Mucosa of stomach (tissue), 1 donor: ENCODE data around the gene SLCO3A1.
A peak's percentile ranks its signal among the peaks of the same experiment; 100 is the strongest.

Experiments
- H3K27me3 ChIP-seq: one replicate; pipeline ENCODE4 v1.7.0; 2013; ENCODE audit warnings: mild to moderate bottlenecking, low read length; ENCODE audit not compliant: control insufficient read depth, insufficient read depth
- H3K36me3 ChIP-seq: one replicate; pipeline ENCODE4 v1.7.0; 2013; ENCODE audit warnings: low read length; ENCODE audit not compliant: control insufficient read depth, insufficient read depth
- H3K4me1 ChIP-seq: one replicate; pipeline ENCODE4 v1.7.0; 2013; ENCODE audit warnings: mild to moderate bottlenecking, low read length; ENCODE audit not compliant: control insufficient read depth, insufficient read depth
- H3K4me3 ChIP-seq: one replicate; pipeline ENCODE4 v1.7.0; 2013; ENCODE audit warnings: low read length
- H3K9ac ChIP-seq: one replicate; pipeline ENCODE4 v1.7.0; 2013; ENCODE audit warnings: mild to moderate bottlenecking, low read length, moderate library complexity
- H3K9me3 ChIP-seq: one replicate; pipeline ENCODE4 v1.7.0; 2013; ENCODE audit warnings: mild to moderate bottlenecking, low read length, moderate library complexity; ENCODE audit not compliant: control insufficient read depth
- donor health status: Pancreatic carcinoma.

Gene SLCO3A1

DNA sequence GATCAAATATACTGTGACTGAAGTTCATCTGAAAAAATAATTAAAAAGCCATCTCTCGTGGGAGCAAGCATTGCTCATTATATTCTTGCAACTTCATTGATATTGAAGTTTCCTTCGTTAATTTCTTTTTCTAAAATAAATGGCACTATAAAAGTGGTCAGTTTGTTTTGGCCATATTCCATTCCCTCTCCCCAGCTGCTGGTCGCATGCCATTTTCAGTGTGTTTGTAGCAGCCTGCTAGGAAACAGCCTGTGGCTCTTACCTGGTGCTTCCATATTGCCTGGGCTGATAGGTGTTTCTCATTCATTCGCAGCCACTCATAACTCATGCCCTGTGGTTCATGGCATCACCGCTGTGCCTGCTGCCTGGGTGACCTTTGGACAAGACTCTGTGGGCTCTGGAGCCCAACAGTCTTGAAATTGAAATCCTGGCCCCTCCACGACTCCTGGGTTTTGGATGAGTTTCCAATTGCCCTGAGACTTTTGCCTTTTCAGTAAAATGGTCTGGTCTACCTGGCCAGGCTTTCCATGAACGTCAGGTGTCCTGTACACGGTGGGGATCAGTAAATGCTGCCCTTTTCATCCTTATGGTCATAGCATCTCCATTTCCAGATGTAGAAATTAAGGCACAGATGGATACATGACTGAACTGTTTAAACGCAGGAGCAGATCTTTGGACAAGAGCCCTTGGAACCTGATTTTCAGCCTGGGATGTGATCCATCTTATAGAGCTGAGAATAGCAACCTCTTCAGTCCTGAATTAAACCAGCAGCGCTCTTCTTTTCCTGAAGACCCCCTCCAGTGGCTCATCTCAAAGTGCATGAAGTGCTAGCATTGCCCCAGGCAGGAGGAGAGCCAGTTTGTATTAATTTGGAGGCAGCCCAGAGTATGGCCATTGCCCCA is 69.4 kb downstream of the SLCO3A1 start:
- Histone ChIP-seq H3K9ac (no peak overlapping the region), H3K36me3 (no peaks in the 10 kb centered on the region), H3K4me3 (no peak overlapping the region), H3K27me3 (no peaks in the 10 kb centered on the region), H3K9me3 (no peaks in the 10 kb centered on the region), H3K4me1 (peaks cover 38% of the 10 kb centered on the region)

DNA sequence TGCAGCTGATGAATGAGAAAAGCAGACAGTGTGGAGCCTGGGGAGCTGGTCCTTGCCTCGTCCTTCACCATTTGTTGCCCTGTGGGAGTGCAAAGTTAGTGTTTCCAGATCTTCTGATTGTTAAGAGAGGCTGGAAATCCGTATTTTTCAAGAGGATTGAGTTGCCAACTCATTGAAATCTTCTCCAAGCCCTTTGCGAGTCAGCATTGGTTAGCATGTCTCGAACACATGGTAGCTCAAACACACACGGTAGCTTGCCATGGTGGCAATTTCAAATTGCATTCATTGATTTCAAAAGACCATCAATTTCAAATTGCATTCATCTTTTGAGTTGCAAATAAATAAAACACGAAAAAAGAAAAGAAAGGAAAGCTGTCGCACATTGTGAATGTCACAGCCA is 70.7 kb downstream of the SLCO3A1 start:
- H3K4me1 ChIP-seq, result peaks cover 38% of the 10 kb centered on the region
- H3K27me3 ChIP-seq, result no peaks in the 10 kb centered on the region
- no peaks in the 10 kb centered on the region for H3K9me3 ChIP-seq
- H3K4me3 ChIP-seq, result no peak overlapping the region
- H3K9ac ChIP-seq, result no peak overlapping the region
- no peaks in the 10 kb centered on the region for H3K36me3 ChIP-seq

DNA sequence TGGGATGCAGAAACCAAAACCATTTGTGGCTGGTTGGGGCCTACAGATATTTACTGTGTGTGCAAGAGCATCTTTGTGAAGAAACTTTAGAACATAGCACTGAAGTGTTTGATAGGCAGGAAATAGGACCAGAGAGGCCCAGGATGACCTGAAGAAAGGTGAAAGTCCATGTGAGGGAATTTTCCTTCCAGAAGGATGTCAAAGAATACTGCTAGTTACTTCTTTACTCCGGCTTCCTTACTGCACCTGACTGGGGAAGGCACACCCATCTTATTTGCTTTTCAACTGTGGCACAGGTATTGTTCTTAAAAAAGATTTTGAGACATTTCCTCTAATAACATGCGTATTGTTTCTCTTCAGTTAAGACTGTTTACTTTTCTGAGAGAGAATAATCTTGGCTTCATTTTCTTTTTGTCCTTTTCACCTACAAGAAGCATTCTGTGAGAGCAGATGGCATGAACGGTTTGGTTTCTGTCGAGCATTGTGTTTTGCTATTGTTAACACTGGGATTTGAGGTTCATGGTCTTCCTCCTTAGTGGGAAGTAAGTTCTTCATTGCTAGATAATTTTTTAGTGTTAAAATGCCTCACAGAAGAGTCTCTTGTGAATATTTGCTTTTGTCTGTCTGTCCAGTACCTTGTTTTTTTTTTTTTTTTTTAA is 71.5 kb downstream of the SLCO3A1 start:
- Histone ChIP-seq H3K9me3 (no peaks in the 10 kb centered on the region), H3K27me3 (no peaks in the 10 kb centered on the region), H3K4me1 (peaks cover 38% of the 10 kb centered on the region), H3K4me3 (no peak overlapping the region), H3K9ac (no peak overlapping the region), H3K36me3 (no peaks in the 10 kb centered on the region)

DNA sequence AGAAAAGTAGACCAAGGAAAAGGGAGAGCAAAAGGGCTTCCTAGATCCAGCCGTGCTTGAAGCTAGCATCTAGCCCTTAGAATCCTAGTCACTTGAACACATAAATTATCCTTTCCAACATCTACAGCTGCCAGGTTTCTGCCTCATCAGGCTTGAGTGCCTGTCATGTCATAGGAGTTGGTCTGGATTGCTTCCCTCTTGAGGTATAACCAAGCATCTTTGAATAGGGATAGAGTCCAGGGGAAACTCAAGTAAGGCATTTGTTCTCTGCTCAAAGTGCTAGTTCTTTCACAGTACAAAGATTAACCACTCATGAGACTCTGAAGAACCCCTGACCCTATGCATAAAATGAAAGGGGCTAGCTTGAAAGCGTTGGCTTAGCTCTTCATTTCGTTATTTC is 72.3 kb downstream of the SLCO3A1 start:
- Histone ChIP-seq H3K36me3 (no peaks in the 10 kb centered on the region), H3K27me3 (no peaks in the 10 kb centered on the region), H3K9ac (no peak overlapping the region), H3K9me3 (no peaks in the 10 kb centered on the region), H3K4me3 (no peak overlapping the region), H3K4me1 (peaks cover 38% of the 10 kb centered on the region)

DNA sequence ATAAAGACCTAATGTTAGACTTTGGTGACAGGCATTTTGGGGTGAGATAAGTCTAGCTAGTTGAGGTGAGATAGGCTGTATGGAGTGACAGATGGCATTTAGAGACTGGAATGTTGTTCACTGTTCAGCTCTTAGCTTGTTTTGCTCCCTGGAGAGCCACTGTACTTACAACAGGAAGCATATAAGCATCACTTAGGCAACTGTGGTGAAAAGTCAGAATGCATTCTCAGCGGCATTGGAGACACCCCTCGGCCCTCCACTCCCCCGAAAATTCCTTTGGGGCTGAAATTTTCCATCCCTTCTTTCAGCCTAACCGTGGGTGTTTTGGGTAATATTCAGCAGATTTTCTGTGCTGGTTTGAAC is 73.4 kb downstream of the SLCO3A1 start:
- Histone ChIP-seq H3K9ac (no peak overlapping the region), H3K9me3 (no peaks in the 10 kb centered on the region), H3K36me3 (no peaks in the 10 kb centered on the region), H3K4me3 (no peak overlapping the region), H3K27me3 (no peaks in the 10 kb centered on the region), H3K4me1 (peaks cover 34% of the 10 kb centered on the region)

DNA sequence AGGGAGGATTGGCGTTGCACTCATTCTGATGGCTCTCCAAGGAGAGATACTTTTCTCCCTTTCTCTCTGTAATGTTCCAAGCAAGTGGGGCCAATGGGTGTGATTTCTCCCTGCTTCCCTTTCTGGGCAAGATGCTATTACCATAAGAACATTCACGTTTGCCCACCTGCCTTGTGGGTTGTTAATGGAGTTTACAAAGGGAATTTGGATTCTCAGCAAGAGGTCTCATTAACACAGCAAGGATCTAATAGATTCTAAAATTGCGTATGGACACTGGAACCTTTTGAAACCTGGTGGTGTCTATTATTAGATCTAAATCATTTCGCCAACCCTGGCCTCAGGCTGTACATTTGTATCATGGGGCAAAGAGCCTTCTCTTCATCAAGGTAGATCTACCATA is 74.1 kb downstream of the SLCO3A1 start:
- Histone ChIP-seq H3K9ac (no peak overlapping the region), H3K4me3 (no peak overlapping the region), H3K4me1 (peaks cover 29% of the 10 kb centered on the region), H3K9me3 (no peaks in the 10 kb centered on the region), H3K36me3 (no peaks in the 10 kb centered on the region), H3K27me3 (no peaks in the 10 kb centered on the region)

DNA sequence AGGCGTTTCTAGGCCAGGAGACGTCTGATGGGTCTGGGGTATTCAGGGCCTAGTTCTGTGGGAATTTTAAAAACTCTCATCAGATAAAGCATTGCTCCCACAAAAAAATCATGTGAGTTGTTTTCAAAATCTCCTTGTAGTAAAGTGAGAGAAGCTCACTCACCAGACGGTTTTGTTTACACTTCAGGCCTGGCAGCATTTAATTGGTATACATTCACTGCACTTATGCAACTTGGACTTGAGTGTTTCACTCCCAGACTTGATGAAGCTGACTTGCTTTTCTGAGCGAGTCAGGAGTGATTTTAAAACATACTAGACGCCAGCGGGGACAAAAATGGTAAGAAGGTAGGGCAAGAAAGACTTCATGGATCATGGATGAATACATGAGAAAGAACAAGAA is 75.2 kb downstream of the SLCO3A1 start:
- Histone ChIP-seq H3K4me1 (peaks cover 24% of the 10 kb centered on the region), H3K4me3 (no peak overlapping the region), H3K9ac (no peak overlapping the region), H3K36me3 (no peaks in the 10 kb centered on the region), H3K9me3 (no peaks in the 10 kb centered on the region), H3K27me3 (no peaks in the 10 kb centered on the region)

DNA sequence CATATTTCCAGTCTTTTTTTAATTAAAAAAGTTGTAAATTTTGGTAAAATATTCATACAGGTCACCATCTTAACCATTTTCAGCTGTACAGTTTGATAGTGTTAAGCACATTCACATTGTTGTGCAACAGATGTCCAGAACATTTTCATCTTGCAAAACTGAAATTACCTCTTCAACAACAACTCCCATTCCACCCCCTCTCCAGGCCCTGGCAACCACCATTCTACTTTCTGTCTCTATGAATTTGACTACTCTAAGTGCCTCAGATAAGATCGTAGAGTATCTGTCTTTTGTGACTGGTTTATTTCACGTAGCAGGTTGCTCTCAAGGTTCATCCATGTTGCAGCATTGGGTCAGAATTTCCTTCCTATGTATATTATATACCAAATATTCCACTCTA is 76.0 kb downstream of the SLCO3A1 start:
- Histone ChIP-seq H3K9ac (no peak overlapping the region), H3K27me3 (no peaks in the 10 kb centered on the region), H3K4me1 (peaks cover 22% of the 10 kb centered on the region), H3K9me3 (no peaks in the 10 kb centered on the region), H3K4me3 (no peak overlapping the region), H3K36me3 (no peaks in the 10 kb centered on the region)

DNA sequence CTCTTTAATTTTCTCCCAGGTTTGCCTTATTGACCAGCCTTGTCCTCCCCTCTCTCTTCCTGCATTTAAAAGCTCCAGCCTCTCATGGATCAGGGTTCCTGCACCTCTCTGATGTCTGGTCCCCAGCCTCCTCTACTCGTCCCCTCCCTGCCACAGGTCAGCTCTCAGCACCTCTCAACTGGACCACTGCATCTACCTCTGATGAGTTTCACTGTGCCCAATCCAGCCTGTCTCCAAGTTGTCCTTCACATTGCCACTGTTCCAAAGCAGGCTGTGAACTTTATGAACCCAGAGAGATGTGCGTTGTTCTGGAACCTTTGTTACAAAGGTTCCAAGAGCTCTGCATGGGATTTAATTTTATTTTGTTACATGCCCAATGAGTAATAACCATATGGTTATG is 76.6 kb downstream of the SLCO3A1 start:
- no peaks in the 10 kb centered on the region for H3K27me3 ChIP-seq
- H3K4me3 ChIP-seq, result no peak overlapping the region
- H3K36me3 ChIP-seq, result no peaks in the 10 kb centered on the region
- no peak overlapping the region for H3K9ac ChIP-seq
- H3K9me3 ChIP-seq, result no peaks in the 10 kb centered on the region
- peaks cover 16% of the 10 kb centered on the region for H3K4me1 ChIP-seq

DNA sequence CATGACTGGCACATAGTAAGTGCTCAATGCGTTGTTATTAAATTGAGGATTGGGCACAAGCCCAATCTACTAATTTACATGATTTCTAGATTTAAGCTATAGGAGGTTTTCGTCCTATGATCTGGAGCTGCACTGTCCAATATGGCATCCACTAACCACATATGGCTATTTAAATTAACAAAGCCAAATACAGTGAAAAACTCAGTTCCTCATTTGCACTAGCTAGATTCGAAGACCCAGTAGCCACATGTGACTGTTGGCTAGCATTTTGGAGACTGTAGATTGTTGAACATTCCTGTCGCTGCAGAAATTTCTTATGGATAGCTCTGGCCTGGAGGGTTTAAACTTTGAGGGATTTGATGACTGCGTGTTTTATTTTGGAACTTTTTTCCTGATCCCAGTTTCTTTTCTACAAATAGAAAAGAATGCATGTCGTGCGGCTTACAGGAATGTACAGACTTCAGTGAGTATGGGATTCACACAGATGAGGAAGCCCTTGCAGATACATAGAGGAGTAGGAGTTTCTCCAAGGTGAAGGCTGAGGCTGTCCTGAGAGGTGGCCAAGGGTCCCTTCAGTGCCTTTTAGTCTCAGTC is 82.8 kb downstream of the SLCO3A1 start:
- peaks cover 19% of the 10 kb centered on the region for H3K4me1 ChIP-seq
- H3K36me3 ChIP-seq, result no peaks in the 10 kb centered on the region
- no peaks in the 10 kb centered on the region for H3K27me3 ChIP-seq
- no peaks in the 10 kb centered on the region for H3K9me3 ChIP-seq
- H3K4me3 ChIP-seq, result no peak overlapping the region
- no peak overlapping the region for H3K9ac ChIP-seq

DNA sequence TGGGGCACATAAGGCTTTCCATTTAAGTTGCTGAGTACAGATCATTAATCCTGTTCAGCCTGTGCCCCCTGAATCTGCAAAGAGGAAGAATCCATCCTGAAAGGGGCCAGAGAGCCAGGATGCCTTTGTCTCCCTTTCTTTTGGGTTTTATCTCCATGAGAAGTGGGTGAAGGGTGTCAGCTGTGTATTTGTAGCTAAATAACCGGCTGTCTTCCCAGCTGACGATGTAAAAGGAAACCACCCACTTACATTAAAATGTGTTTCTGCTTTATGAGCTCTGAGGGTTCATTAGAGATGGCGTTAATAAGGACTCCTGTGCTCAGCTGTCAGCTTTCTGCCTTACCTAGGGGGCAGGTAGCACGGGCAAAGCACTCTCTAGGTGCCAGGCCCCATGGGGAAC is 83.4 kb downstream of the SLCO3A1 start:
- Histone ChIP-seq H3K36me3 (no peaks in the 10 kb centered on the region), H3K9me3 (no peaks in the 10 kb centered on the region), H3K9ac (peak overlapping the region; percentile 42), H3K27me3 (no peaks in the 10 kb centered on the region), H3K4me3 (no peak overlapping the region), H3K4me1 (peaks cover 21% of the 10 kb centered on the region)

DNA sequence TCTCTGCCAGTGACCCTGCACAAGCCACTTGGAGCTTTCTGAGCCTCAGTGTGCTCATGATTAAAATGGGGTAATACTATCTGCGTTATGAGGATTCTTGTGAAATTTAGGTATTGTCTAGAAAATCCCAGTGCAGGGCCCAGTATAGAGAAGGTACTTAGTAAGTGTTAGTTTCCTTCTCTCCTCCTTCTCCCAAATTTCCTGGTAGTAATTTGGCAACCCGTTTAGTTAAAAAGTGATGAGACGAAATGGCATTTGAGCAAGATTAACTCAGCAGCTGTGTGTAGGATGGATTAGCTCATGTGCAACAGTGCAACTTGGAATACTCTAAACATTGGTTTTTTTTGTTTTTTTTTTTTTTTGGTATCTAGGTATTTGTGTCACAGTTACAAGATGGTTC is 84.6 kb downstream of the SLCO3A1 start:
- H3K4me3 ChIP-seq, result no peak overlapping the region
- H3K9ac ChIP-seq, result no peak overlapping the region
- H3K27me3 ChIP-seq, result no peaks in the 10 kb centered on the region
- peaks cover 33% of the 10 kb centered on the region for H3K4me1 ChIP-seq
- no peaks in the 10 kb centered on the region for H3K36me3 ChIP-seq
- H3K9me3 ChIP-seq, result no peaks in the 10 kb centered on the region
